HG03064 (cell line): ENCODE measurements around the gene PAN3.

Source experiments
- ATAC-seq: cut with Tn5 transposase; IDR thresholded peaks from one replicate; pipeline ENCODE4 v1.9.1; 2021; ENCODE audit warnings: low read depth; ENCODE audit not compliant: unreplicated experiment

The PAN3 gene

DNA sequence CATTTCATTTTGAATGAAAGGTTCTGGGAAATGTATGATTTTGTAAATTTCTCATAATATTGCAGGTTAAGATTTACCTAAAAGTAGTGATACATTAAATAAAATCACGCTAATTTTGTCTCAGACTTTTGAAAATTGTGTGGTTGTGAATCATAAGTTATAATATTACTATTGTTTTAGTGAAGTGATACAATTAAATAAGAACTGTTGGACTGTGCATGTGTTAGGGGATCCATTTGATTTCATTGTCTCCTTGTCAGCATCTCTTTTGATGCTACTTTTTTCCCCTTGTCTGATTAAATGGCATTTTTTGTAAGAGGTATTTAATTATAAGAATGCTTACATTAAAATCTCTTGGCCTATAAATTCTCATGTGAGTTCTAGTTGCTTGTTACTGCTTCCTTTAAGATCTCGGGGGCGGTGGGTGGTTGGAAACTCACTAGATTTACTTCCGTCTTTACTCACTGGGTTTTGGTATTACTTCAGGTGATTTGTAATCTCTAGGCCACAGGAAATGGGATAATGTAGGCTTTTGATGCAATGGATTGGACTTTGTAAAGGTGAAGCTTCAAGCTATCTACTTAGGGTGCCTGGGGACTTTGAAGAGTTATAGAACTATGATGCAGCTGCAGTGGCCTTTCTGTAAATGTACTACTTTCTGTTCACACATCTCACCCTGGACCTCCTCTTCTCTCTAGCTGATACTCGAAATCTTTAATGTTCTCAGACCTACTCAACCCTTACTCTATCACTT lies 66.5 kb downstream of the PAN3 start:
- ATAC-seq: no peak

DNA sequence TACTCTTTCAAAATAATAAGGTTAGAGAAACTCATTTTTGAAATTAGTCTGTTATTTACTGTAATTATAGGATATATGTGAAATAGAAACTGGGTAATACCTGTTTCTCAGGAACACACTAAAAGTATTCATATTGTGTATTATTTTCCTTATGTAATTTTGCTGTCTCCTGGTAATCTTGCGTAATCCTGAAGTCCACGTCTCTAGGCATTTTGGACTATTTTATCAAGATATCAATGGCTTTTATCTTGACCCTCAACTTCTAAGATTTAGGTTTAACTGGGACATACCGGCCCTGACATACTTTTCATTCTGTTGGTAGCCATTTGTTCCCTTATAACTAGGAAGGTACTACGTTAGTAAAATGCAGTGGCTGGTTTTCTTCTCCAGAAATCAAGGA lies 80.3 kb downstream of the PAN3 start:
- ATAC-seq: no peak

DNA sequence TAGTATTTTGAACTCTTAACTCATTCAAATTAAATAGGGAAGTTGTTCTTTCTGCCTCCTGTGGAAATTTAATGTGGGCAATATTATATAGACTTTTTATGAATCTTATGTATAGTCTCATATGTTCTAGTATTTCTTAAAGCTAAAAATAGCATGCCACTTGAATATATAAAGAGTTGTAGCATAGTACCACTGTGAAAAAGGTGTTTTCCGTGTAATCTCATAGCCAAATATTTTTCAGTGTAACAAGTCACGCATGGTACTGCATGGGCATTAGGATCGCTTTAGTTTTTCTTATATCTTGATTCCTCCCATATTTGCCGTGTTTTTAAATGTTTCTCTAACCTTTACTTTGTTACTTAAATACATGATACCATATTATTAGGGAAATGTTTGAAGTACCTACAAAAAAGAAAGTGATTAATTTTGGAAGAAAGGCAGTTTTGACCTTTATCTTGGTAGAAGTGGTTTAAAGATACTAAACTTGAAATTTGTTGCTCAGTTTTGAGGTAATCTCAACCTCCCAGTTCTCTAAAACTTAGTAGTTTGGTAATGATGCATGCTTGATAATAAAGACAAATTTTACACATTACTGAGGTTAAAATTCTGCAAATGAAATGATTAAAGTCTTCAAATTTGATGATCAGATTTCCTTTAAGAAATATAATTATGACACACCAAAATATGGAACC lies 81.2 kb downstream of the PAN3 start:
- ATAC-seq: no peak

DNA sequence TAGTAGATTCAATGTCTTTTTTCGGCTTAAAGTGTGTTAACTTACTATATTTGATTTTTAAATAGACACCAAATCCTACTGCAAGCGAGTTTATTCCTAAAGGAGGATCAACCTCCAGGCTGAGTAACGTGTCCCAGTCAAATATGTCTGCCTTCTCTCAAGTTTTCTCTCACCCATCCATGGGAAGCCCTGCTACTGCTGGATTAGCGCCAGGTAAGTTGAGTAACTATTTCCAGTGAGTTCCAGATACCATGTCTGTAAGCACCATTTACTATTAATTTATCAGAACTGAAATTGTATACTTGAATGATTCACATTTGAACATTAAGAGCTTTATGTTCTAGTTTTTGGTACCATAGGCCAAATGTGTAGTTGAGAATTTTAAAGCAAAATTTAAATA lies 81.8 kb downstream of the PAN3 start:
- no peak for ATAC-seq

DNA sequence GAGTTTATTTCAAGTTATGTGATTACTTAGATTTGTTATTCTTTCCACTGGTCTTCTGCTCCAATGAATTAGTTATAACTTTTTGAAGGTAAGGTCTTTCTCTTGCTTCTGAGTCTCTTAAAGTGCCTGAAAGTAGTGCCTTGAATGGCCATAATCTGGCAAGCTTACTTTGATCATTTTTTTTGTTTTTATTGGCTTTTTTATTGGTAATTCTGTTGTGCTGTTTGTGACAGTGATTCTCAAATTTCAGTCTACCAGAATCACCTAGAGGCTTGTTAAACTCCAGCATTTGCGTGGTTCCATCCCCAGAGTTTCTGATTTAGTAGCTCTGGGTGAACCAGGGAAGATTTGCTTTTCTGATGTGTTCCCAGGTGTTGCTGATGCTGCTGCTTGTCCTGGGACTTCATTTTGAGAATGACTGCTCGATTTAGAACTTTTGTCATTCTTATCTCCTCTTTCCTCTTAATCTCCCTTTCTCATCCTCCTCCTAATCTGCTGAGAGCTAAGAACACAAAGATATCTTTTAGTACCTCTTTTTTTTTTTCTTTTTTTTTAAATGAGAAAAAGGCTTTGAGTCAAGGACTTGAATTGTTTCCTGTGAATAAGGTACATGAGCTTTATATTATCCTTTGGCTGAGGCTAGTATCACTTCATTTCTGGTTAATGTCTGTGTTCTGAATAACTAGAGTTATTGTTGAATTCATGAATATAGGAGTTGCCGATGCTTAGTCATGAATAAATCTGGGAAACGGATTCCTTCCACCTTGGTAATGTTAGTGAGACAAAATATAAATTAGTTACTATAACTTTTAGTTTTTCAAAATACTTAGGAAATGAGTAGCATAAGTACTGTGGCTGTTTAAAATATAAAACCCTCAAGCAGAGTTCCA lies 91.4 kb downstream of the PAN3 start:
- ATAC-seq: no peak

DNA sequence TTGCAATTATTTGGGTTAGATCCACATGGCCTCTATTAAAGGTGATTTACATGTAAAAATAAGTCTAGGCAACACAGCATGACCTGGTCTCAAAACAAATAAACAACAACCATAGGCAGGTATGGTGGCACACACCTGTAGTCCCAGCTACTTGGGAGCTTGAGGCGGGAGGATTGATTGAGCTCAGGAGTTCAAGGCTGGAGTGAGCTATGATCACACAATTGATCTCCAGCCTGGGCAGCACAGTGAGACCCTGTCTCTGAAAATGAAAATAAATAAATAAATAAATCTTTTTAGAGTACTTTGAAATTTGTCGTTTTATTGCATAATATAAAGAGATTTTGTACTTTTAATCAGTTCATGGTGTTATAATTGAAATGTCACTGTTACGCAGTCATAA lies 93.3 kb downstream of the PAN3 start:
- no peak for ATAC-seq

DNA sequence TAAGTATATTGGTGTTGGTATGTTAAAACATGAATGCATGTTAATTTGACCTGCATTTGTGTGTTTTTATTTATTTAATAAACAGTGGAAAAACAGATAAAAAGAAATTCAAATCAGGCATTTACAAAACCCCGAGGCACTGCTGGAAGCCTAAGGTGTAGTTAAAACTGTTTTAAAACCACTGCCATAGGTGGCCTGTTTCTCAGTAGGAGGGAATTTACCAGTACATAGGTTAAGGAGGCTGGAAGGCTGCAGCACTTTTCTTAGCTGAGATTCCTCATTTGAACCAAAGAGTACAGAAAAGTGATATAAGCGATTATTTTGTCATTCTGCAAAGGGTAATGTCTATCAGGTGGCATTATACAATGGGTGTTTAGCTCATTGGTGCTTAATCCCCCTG lies 99.6 kb downstream of the PAN3 start:
- ATAC-seq: no peak

DNA sequence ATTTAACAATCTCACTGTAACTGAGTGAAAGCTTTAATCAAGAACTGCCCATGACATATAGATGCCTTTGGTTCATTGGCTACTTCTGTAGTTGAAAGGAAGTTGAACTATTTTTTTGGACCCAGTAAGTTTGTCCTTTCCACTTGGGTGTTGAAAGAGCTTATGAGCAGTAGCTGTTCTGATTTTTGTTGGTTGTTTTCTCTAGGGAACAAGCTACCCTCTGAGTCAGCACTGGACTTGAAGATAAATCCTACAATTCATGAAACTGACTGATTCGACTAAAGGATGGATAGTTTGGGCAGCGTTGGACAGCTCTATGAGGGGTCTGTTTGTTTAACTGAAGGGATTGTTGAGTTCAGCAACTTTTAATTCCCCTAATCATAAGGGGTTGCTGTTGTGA lies 101.0 kb downstream of the PAN3 start:
- ATAC-seq: no peak

DNA sequence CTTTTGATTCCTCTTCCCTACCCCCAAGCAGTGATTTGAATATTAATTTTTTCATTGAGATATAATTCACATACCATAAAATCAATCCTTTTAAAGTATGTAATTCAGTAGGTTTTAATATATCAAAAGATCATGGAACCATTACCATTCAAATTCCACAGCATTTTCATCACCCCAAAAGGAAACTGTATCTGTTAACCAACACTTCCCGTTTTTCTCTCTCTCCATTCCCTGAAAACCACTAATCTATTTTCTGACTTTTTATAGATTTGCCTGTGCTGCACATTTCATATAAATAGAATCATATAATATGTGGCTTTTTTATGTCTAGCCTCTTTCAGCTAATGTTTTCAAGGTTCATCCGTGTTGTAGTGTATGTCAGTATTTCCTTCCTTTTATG lies 107.1 kb downstream of the PAN3 start:
- no peak for ATAC-seq

DNA sequence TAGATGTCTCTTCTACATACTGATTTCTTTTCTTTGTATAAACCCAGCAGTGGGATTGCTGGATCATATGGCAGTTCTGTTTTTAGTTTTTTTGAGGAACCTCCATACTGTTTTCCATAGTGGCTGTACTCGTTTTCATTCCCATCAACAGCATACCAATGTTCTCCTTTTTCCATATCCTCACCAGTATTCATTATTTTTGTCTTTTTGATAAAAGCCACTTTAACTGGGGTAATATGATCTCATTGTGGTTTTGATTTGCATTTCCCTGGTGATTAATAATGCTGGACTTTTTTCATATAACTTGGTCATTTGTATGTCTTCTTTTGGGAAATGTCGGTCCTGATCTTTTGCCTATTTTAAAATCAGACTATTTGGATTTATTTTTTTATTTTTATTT lies 108.5 kb downstream of the PAN3 start:
- ATAC-seq: no peak

DNA sequence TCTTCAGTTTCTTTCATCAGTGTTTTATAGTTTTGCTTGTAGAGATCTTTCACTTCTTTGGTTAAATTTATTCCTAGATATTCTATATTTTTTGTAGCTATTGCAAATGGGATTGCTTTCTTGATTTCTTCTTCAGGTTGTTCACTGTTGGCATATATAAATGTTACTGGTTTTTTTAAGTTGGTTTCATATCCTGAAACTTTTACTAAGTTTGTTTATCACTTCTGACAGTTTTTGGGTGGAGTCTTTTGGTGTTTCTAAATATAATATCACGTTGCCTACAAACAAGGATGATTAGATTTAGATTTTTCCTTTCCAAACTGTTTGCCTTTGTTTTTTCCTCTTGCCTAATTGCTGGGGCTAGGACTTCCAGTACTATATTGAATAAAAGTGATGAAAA lies 109.7 kb downstream of the PAN3 start:
- ATAC-seq: no peak

DNA sequence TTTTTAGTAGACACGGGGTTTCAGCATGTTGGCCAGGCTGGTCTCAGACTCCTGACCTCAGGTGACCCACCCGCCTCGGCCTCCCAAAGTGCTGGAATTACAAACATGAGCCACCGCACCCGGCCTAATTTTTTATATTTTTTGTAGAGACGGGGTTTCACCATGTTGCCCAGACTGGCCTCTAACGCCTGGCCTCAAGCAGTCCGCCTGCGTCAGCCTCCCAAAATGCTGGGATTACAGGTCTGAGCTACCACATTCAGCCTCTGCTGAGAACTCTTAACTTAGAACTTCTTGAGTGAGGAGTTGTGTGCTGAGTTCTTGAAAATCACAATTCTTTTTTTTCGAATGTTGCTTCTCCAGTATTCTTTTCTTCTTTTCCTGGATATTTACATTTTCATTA lies 112.2 kb downstream of the PAN3 start:
- no peak for ATAC-seq

DNA sequence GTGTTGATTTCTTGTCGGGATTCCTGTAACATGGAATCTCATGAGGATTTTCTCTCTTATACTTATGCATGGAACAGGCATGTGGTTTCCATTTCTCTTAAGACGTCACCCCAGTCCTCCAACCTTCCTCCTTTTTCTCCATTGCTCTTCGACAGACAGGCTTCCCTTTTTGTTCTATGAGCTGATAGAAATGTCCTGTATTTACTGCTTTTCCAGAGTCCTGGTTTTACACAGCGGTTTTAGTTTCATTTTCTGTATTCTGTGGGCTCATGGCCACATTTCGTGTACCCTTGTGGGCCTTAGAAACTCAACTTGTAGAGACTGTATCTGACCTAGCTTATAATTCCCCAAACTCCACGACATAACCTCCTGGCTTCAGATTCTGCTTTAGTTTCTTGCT lies 113.1 kb downstream of the PAN3 start:
- no peak for ATAC-seq

DNA sequence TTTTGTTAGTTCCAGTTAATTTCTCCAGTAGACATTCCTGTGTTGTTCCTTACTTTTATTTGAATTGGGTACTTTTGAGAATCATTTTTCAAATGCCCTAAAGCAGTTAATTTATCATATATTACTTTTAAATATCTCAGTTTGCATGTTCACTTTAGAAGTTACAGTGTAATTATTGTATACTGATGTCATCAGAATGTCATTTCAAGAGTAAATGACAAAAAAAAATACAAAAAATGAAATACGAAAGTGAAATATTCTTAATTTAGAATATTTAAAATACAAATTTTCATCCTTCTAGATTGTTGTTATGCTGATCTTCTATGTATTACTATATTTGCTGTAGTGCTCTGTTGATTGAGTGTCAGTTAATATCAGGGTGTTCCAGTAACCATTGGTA lies 114.2 kb downstream of the PAN3 start:
- ATAC-seq: no peak

DNA sequence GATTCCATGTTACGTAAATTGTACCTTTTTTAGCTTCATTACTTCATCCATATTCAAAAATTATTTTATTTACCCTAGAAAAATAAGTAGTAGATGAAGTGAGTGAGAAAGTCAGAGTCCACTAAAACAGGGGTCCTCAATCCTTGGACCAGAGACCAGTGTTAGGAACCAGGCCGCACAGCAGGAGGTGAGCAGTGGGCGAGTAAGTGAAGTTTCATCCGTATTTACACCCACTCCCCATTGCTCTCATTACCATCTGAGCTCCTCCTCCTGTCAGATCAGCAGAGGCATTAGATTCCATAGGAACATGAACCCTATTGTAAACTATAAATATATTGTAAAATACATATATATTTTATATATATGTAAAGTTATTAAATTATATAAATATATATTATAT lies 119.0 kb downstream of the PAN3 start:
- ATAC-seq: no peak

DNA sequence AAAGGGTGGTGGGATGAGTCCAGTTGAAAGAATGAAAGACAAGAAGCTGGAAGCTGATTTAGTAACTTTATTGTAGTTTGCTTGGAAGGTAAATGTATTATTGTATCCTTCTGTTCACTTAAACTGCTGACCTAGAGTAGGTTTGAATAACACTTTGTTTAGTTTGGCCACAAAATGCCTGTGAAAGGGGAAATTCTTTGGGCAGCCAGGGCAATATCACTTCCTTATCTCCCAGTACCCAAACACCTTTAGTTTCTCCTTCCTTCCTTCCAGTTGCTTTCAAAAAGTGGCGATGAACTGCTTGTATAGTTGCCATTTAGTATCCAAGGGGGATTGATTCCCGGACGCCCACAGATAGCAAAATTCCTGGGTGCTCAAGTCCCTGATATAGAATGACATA lies 120.1 kb downstream of the PAN3 start:
- ATAC-seq: no peak

DNA sequence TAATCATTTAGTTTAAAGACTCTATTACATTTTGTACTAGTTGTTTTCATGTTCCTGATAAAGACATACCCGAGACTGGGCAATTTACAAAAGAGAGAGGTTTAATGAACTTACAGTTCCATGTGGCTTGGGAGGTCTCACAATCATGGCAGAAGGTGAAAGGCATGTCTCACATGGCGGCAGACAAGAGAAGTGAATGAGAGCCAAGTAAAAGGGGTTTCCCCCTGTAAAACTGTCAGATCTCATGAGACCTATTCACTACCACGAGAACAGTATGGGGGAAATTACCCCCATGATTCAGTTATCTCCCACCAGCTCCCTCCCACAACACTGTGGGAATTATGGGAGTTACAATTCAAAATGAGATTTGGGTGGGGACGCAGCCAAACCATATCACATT lies 129.2 kb downstream of the PAN3 start:
- ATAC-seq: no peak

DNA sequence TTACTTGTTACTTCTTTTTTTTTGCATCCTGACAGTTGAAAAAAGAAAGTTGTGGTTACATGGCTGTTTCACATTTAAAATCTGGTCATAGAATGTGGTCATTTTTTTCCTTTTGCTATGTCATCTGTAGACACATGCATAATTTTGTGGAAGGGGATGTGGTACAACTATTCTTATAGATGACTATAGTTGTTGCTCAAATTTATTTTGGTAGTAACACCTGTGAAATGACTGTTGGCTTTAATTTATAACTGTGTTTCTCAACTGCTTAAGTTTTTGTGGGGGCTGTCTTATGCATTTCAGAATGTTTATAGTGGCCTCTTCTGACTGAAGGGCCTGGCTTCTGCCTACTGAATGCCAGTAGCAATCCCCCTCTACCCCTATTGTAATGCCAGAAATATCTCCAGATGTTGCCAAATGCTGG lies 130.5 kb downstream of the PAN3 start:
- ATAC-seq: peak; percentile 97

DNA sequence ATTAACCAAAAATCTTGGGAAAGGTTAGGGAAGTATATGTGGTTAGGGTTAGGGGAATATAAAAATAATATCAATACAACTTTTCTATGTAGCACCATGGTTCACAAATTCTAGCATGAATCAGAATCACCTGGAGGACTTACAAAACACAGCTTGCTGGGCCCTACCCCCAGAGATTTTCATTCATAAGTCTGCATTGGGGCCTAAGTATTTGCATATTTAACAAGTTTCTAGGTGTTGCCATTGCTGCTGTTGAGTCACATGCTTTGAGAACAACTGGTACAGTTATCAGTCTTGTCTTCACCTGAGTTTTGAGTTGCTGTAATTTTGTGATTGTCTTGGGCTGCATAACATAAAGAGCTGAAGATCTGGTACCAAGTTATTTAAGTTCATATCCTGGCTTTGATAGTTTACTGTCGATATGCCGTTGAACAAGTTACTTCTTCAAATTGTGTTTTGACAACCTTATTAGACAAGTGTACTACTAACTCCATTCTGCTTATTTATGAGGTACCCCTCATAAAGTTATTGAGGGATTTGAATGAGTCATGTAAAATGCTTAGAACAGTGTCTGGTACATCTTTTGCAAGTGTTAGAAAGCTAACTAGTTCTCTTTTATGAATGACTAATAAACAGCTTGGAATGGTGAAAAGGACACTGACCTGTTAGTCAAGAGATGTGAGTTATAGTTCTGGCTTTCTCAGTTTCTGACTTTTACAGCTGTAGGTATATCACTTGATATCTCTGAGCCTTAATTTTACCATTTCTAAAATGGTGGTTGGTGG lies 132.9 kb downstream of the PAN3 start:
- ATAC-seq: no peak

DNA sequence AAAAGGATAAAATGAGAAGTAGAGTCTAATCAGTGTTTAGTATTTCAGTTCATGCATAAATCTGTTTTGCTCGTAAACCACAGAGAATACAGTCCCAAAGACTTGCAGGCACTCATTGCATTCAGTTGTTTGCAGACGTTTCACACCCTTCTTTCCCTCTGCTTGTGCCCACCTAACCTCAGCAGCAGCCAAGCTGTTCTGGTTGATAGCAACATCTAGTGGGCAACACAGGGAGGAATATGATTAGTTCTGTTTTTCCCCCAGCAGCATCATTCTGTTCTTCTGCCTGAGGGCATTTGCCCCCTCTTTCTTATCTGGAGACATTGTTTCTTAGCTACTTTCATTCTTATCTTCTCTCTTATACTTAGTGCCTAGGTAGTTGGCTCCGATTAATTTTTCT lies 135.6 kb downstream of the PAN3 start:
- ATAC-seq: no peak

DNA sequence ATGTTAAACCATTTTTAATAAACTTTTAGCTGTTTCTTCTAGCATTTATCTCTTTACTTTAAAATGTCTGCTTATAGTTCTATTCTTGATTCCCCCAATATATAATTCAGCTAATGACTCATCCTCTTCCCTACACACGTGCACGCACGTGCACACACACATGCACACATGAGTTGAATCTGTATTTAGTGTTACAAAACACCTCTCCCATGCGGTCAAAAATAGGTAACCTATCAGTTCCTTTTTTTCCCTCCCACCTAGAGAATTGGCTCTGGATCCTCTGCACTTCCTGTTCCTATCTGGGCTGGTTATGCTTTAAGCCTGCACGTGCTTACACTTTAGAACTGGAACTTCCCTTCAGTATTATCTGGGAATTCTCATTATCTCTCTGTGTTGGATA lies 144.1 kb downstream of the PAN3 start:
- ATAC-seq: no peak
